ENCODE data around the gene RPL36. TPM values are rescaled to one million over a fixed set of nuclear protein-coding genes. Genes with fewer than 3 reads are reported as not detected.

Gene RPL36
- total and polyA plus RNA-seq, 9 of the 15 experiments (the other 6 are each of a cell fraction or from before 2014, with no cell fraction given): 350 to 3,412 (median 1,507) TPM

GRCh38 chr19:5644037-5644436 lies 46.1 kb upstream of the RPL36 start (continued):
- no peak for TF ChIP-seq ZNF518B (CRISPR knock-in tag; IDR thresholded peaks at IDR 0.05)
- no peak for TF ChIP-seq SIRT6 (IDR thresholded peaks at IDR 0.05; ENCODE audit: low read depth, low read length)
- no peak for TF ChIP-seq ZNF347 (CRISPR knock-in tag; IDR thresholded peaks at IDR 0.05; ENCODE audit: low read depth)
- no peak for TF ChIP-seq RBM22 (IDR thresholded peaks at IDR 0.05; ENCODE audit: low read depth, low read length, poor library complexity, severe bottlenecking)

- 91% methylated on average over 5 of the region's 5 CpGs for WGBS (ENCODE audit: insufficient coverage, low coverage, missing lambda C conversion rate)
- intact Hi-C loops (cut with micrococcal nuclease) (no loop called here), in situ Hi-C loops (cut with MboI) (no loop called here)
- H3K4me2 ChIP-seq (ENCODE audit: insufficient read depth, low read length): no peak overlapping the region
- H3K4me3 ChIP-seq: no peak overlapping the region
- no peaks in the 10 kb centered on the region for H3K9me3 ChIP-seq (replicated peaks; ENCODE audit: control insufficient read depth, insufficient read depth, low read depth, low read length)
- POLR2A ChIA-PET: interaction anchor here (0.9 kb wide), 3 partner anchors 10 to 12 kb away, joined by 3 to 4 read pairs (median 3); no protein-coding TSS in a partner anchor
- no peak for FAIRE-seq
- H3K4me1 ChIP-seq (replicated peaks in 1 of 2; ENCODE audit: control insufficient read depth in 2 of 2, insufficient read depth in 2 of 2, low read length in 2 of 2): no peaks in the 10 kb centered on the region
- H3K27ac ChIP-seq (ENCODE audit: extremely low read depth, low read depth, low read length): no peak overlapping the region
- DNase-seq (ENCODE audit: extremely low read depth in 1 of 4, low spot score in 3 of 4): no peak
- peaks cover 29% of the 10 kb centered on the region for H4K20me1 ChIP-seq (replicated peaks; ENCODE audit: control insufficient read depth, insufficient read depth, low read length)
- H2AFZ ChIP-seq (ENCODE audit: low read depth, low read length): no peak overlapping the region
- no peak overlapping the region for H3K9ac ChIP-seq (ENCODE audit: insufficient read depth in 1 of 2, low read depth in 2 of 2, low read length in 2 of 2)
- H3K36me3 ChIP-seq (ENCODE audit: control insufficient read depth, insufficient read depth, low read length): peaks cover 89% of the 10 kb centered on the region
- no TSS peak for BruUV-seq (replicated peaks)
- peaks cover 8% of the 10 kb centered on the region for H3K9me1 ChIP-seq (ENCODE audit: control insufficient read depth, insufficient read depth, low read length)
- H3K79me2 ChIP-seq (ENCODE audit: control insufficient read depth, insufficient read depth, low read length): peaks cover 66% of the 10 kb centered on the region
- H3K27me3 ChIP-seq (ENCODE audit: control insufficient read depth in 2 of 2, insufficient read depth in 2 of 2, low read length in 2 of 2): no peaks in the 10 kb centered on the region
- CTCF ChIA-PET (ENCODE audit: low intra/inter-chr PET ratio): no interaction called here
- ATAC-seq: no peak
- TF ChIP-seq SOX6 (IDR thresholded peaks at IDR 0.05) (no peak), ZNF609 (CRISPR knock-in tag; IDR thresholded peaks at IDR 0.05; ENCODE audit: borderline replicate concordance) (no peak), ZNF57 (CRISPR knock-in tag; IDR thresholded peaks at IDR 0.05) (no peak), CTBP1 (IDR thresholded peaks at IDR 0.05; ENCODE audit: borderline replicate concordance) (no peak), RBM14 (IDR thresholded peaks at IDR 0.05; ENCODE audit: borderline replicate concordance, insufficient read depth, low read depth, low read length) (no peak), DIDO1 (tag; IDR thresholded peaks at IDR 0.05; ENCODE audit: low read depth) (no peak), GATA2 (CRISPR knock-in tag; IDR thresholded peaks at IDR 0.05) (no peak), FOS (IDR thresholded peaks at IDR 0.05; ENCODE audit: extremely low read depth, insufficient read length) (no peak), ZNF347 (CRISPR knock-in tag; IDR thresholded peaks at IDR 0.05; ENCODE audit: low read depth) (no peak)
These were observed 44.7 kb upstream of the RPL36 start for GRCh38 chr19:5645409-5645808.

Measured in K562 (cell line).